ENCODE measurements around the gene CTXND1. TPM values are rescaled to one million over a fixed set of nuclear protein-coding genes. Genes with fewer than 3 reads are reported as not detected.

Gene CTXND1
- total and polyA plus RNA-seq, 2 of the 13 experiments (the other 11 are each of a cell fraction or from before 2014, with no cell fraction given): 1.2 to 2.1 TPM

GRCh38 chr15:80169768-80170357, 82.2 kb downstream of the CTXND1 start:
- no peaks in the 10 kb centered on the region for H3K9me3 ChIP-seq (ENCODE audit: low read length)
- BruUV-seq (replicated peaks): no TSS peak
- H4K20me1 ChIP-seq (ENCODE audit: insufficient read depth, low read length): no peaks in the 10 kb centered on the region
- no peaks in the 10 kb centered on the region for H3K79me2 ChIP-seq (ENCODE audit: insufficient read depth, low read length)
- no peak for FAIRE-seq
- ATAC-seq: no peak
- in situ Hi-C loops (cut with HindIII; ENCODE audit: extremely low pct_ligation_motif_present, low pct_unique_long_range_greater_than_20kb) (loop anchor here (5.0 to 25.0 kb wide), 2 partner anchors 108 to 283 kb away; partner anchors contain the start of gene MTHFS), intact Hi-C loops (cut with micrococcal nuclease; ENCODE audit: unreplicated experiment) (loop anchor here (5.0 kb wide), 2 partner anchors 98 to 137 kb away; no protein-coding TSS in a partner anchor)
- H3K27me3 ChIP-seq (ENCODE audit: control insufficient read depth in 1 of 2, insufficient read depth in 2 of 2, low read length in 2 of 2): no peaks in the 10 kb centered on the region
- H3K27ac ChIP-seq (ENCODE audit: extremely low read length, insufficient read depth, low read length): no peak overlapping the region
- H3K4me2 ChIP-seq (ENCODE audit: low read depth, low read length): no peak overlapping the region
- H3K36me3 ChIP-seq (replicated peaks in 1 of 2; ENCODE audit: control insufficient read depth in 1 of 2, insufficient read depth in 2 of 2, low read length in 2 of 2): peaks cover 4 to 18% of the 10 kb centered on the region in 2 experiments; a peak in 4 of 5 replicates
- ChIA-PET CTCF (ENCODE audit: low intra/inter-chr PET ratio, low total read pairs) (no interaction called here), POLR2A (no interaction called here)
- H3K4me3 ChIP-seq (replicated peaks in 1 of 3; ENCODE audit: insufficient read depth in 1 of 3, low read depth in 2 of 3, low read length in 3 of 3): no peak overlapping the region
- no peak overlapping the region for H2AFZ ChIP-seq (ENCODE audit: low read length)
- no peak overlapping the region for H3K9ac ChIP-seq (ENCODE audit: insufficient read depth, low read depth, low read length)
- no peak for DNase-seq (ENCODE audit: low spot score)
- WGBS (ENCODE audit: low lambda C conversion rate): over 99% methylated on average over 12 of the region's 12 CpGs
- TF ChIP-seq KDM3A (CRISPR knock-in tag; IDR thresholded peaks at IDR 0.05; ENCODE audit: low read depth): no peak
- peaks cover 31% of the 10 kb centered on the region for H3K4me1 ChIP-seq (ENCODE audit: insufficient read depth, low read length)

- DNase-seq (ENCODE audit: low spot score): no peak
- BruUV-seq (replicated peaks): no TSS peak
- ATAC-seq: no peak
- ChIA-PET CTCF (ENCODE audit: low intra/inter-chr PET ratio, low total read pairs) (no interaction called here), POLR2A (no interaction called here)
- in situ Hi-C loops (cut with HindIII; ENCODE audit: extremely low pct_ligation_motif_present, low pct_unique_long_range_greater_than_20kb) (loop anchor here (25.0 kb wide), 1 partner anchor 281 kb away; the partner anchor contains the start of gene MTHFS), intact Hi-C loops (cut with micrococcal nuclease; ENCODE audit: unreplicated experiment) (no loop called here)
- TF ChIP-seq ZNF674 (CRISPR knock-in tag; IDR thresholded peaks at IDR 0.05; ENCODE audit: low read depth) (no peak), ZNF143 (CRISPR knock-in tag; IDR thresholded peaks at IDR 0.05) (no peak), ZNF160 (CRISPR knock-in tag; IDR thresholded peaks at IDR 0.05) (no peak), TOPORS (CRISPR knock-in tag; IDR thresholded peaks at IDR 0.05) (no peak), ELF3 (CRISPR knock-in tag; IDR thresholded peaks at IDR 0.05) (no peak), NONO (IDR thresholded peaks at IDR 0.05) (no peak), NONO (CRISPR knock-in tag; conservative IDR thresholded peaks at IDR 0.05) (no peak), MYNN (CRISPR knock-in tag; IDR thresholded peaks at IDR 0.05; ENCODE audit: low read depth) (no peak), ARID4A (CRISPR knock-in tag; IDR thresholded peaks at IDR 0.05; ENCODE audit: borderline replicate concordance) (no peak), JUND (CRISPR knock-in tag; IDR thresholded peaks at IDR 0.05) (no peak)
- peaks cover 35% of the 10 kb centered on the region for H3K4me1 ChIP-seq (ENCODE audit: insufficient read depth, low read length)
- no peak overlapping the region for H3K4me2 ChIP-seq (ENCODE audit: low read depth, low read length)
- H3K36me3 ChIP-seq (replicated peaks in 1 of 2; ENCODE audit: control insufficient read depth in 1 of 2, insufficient read depth in 2 of 2, low read length in 2 of 2): peaks cover 1 to 20% of the 10 kb centered on the region in 2 experiments; a peak in 4 of 5 replicates
- H3K9me3 ChIP-seq (ENCODE audit: low read length): no peaks in the 10 kb centered on the region
- 94% methylated on average over 5 of the region's 5 CpGs for WGBS (ENCODE audit: low lambda C conversion rate)
- FAIRE-seq: no peak
- no peak overlapping the region for H3K9ac ChIP-seq (ENCODE audit: insufficient read depth, low read depth, low read length)
- no peak overlapping the region for H3K4me3 ChIP-seq (replicated peaks in 1 of 3; ENCODE audit: insufficient read depth in 1 of 3, low read depth in 2 of 3, low read length in 3 of 3)
- H3K27ac ChIP-seq (ENCODE audit: extremely low read length, insufficient read depth, low read length): no peak overlapping the region
- no peaks in the 10 kb centered on the region for H4K20me1 ChIP-seq (ENCODE audit: insufficient read depth, low read length)
- H3K79me2 ChIP-seq (ENCODE audit: insufficient read depth, low read length): no peaks in the 10 kb centered on the region
- H3K27me3 ChIP-seq (ENCODE audit: control insufficient read depth in 1 of 2, insufficient read depth in 2 of 2, low read length in 2 of 2): no peaks in the 10 kb centered on the region
- no peak overlapping the region for H2AFZ ChIP-seq (ENCODE audit: low read length)
These were observed 83.6 kb downstream of the CTXND1 start for GRCh38 chr15:80168421-80168820.

All from HepG2 (cell line).